ENCODE measurements around the gene MYL3. TPM values are rescaled to one million over a fixed set of nuclear protein-coding genes. Genes with fewer than 3 reads are reported as not detected.

MYL3 gene
- polyA plus RNA-seq, 3 donors, result 4.7 to 17.0 (median 7.8) TPM

DNA sequence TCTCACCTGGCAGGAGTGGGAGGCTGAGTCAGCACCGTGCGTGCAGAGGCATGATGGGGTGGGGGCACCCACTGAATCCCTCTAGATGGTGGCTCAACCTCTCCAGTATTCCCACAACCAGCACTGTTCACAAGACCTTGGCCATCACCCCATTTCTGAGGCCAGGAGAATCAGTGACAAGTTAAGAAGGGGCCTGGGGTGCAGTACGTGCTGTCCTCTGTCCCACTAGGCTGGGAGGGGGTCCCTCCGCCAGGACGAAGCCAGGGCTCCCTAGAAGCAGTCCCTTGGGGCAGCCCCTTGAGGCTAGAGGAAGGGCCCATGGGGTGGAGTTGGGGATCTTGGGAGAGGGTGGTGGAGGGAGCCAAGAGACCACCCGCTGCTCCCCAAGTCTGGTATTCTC is 4.8 kb downstream of the MYL3 start:
- 89 to 90% (median 90%) methylated on average over 6 of the region's 6 CpGs for WGBS, 3 donors
- no peak overlapping the region for H3K27ac ChIP-seq (ENCODE audit: low read depth, low read length)

- no peak overlapping the region for H3K27ac ChIP-seq (ENCODE audit: low read depth, low read length)
- WGBS, 3 donors, result 74 to 81% (median 75%) methylated on average over 10 of the region's 10 CpGs
Observed at GRCh38 chr3:46857485-46858341, 5.5 kb downstream of the MYL3 start.

DNA sequence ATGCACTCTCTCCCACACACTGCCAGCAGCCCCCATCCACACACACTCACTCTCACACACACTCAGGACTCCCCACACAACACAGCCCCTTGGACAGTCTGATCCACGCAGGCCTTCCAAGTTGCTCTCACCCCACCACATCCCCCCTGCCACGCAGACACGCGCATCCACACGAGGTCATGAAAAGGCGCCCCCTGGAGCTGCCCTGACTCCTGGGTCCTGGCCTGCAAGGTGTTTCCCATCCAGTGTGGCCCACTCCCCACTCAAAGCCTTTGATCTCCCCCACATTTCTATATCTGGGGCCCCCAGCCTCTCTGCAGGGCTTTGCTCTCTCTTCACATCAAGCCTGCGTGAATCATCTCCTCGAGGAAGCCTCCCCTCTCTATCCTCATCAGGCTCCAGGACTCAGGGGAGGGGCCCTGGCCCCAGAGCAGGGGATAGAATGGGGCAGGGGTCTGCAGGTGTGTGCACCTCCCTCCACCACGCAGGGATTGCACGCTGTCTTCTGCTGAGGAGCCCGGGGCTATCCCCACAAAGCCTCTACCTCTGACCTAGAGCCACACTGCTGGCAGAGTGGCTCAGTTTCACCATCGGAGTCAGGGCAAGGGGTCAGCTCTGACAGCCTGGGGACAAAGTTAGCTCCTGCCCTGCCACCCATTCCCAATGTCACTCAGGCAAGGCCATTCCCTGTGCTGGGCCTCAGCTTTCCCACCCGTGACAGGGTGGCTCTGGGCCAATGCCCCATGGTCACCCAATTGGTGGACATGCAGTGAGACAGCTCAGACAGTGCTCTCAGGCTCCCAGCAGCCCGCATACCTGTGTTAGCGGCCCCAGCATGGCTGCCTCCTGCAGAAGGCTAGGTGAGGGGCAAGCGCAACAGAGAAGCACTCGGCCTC is 6.4 kb downstream of the MYL3 start:
- 81 to 89% (median 84%) methylated on average over 17 of the region's 17 CpGs for WGBS, 3 donors
- H3K27ac ChIP-seq (ENCODE audit: low read depth, low read length), result no peak overlapping the region

- H3K27ac ChIP-seq (ENCODE audit: low read depth, low read length), result no peak overlapping the region
- WGBS, 3 donors, result 85 to 90% (median 89%) methylated on average over 5 of the region's 5 CpGs
Observed at GRCh38 chr3:46854555-46854991, 8.7 kb downstream of the MYL3 start.

- H3K27ac ChIP-seq (ENCODE audit: low read depth, low read length), result no peak overlapping the region
- WGBS, 3 donors, result 85 to 93% (median 90%) methylated on average over 15 of the region's 15 CpGs
Observed at GRCh38 chr3:46853441-46854415, 9.5 kb downstream of the MYL3 start.

DNA sequence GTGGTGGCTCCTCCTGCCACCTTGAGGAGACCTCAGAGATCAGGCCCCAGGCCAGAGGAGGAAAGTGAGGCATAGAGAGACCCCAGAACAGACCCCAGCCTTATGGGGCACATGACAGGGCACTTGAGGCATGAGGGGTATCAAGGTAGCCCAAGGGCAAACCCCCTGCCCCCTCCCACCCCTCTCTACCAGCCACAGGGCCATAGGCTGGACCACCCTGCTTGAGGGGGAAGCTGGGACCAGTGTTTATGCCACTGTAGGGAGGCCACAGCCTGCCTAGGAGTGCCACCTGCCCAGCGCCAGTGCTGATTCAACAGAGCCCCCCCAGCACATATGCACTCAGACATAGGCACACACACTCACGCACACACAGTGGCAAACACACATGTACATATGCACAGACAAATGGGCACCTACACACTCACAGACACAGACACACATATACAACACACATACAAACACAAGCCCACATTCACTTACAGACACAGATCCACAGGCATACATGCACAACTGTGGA is 10.3 kb downstream of the MYL3 start:
- no peak overlapping the region for H3K27ac ChIP-seq (ENCODE audit: low read depth, low read length)
- WGBS, 3 donors, result 92 to 100% (median 96%) methylated on average over 2 of the region's 2 CpGs

GRCh38 chr3:46852334-46852720 is 10.9 kb downstream of the MYL3 start:
- H3K27ac ChIP-seq (ENCODE audit: low read depth, low read length), result no peak overlapping the region
- WGBS, 3 donors, result 90 to 95% (median 93%) methylated on average over 9 of the region's 9 CpGs

DNA sequence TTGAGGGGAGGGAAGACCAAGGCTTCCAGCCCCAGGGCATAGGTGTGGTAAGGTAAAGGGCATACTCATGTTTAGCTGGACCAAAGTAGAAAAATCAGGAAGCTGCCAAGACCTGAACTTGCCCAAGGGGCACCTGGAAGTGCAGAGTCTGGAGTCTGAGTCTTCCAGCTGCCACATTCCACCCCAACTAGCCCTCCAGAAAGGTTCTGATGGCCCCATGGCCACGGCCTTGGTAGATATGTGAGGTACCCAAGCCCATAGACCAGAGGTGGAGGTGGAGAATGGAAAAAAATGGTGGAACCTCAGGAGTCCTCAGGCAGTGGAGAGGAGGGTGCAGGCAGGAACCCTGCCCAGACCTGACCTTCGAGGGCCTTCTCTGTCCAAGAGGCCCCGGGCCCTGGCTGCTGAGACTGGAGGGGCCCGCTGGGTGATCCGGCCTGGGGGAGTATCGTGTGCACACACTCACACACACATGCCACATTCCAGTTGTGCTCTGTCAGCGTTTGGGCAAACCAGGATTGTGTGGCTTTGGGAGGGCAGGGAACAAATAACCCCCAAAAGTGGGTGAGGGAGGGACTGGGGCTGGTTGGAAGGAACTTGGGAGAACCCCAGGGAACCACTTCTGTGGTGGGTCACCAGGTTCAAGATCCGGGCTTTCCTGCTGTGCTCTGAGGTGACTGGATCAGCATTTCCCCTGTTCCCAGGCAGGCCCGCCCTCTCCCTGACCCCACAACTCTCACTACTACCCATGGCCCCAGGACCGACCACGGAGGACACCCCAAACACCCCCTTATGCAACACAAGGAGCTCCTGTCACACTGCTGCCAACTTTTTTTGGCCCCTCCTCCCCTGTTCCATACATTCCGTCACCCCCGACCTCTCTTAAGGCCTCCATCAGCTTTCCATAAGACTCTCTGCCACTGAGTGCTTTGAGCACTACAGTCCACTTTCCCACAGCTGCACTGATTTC is 11.6 kb downstream of the MYL3 start:
- 79 to 91% (median 89%) methylated on average over 13 of the region's 13 CpGs for WGBS, 3 donors
- H3K27ac ChIP-seq (ENCODE audit: low read depth, low read length), result no peak overlapping the region

- 65 to 75% (median 74%) methylated on average over 1 of the region's 1 CpG for WGBS, 3 donors
- no peak overlapping the region for H3K27ac ChIP-seq (ENCODE audit: low read depth, low read length)
Observed at GRCh38 chr3:46850468-46850779, 12.8 kb downstream of the MYL3 start.

DNA sequence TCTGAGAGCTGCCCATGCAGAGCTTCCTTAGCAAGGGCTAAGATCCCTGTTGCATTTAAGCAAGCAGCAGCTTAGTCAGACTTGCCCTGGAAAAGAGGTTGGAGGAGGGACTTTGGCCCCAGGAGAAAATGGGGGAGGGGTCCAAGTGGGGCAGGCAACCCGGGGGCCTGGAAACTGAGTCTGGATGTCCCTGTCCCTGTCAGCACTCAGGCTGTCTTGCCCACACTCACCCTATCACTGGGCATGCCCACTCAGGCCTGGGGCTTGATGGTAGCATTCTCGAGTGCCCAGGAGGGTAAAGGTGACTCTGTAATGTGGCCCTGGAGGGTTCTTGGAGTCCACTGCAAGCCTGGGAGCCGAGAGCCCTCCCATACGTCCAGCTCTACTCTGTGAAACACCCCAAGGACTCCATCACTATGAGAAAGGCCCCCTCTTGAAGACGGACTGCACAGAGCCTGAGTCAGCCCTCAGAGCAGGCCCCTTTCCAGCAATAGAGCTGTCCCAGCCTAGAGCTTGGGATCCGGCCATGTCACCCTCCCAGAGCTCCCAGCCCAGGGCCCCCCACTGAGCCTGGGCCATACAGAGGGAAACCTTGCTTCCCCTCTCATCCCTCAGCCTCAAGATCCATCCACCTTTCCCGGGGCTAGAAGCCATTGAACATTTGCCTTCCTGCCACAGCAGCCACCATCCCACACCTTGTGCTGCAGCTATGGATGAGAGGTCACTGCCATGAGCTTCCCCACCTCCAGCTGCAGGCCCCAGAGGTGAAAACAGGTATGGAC is 13.4 kb downstream of the MYL3 start:
- H3K27ac ChIP-seq (ENCODE audit: low read depth, low read length), result no peak overlapping the region
- 62 to 79% (median 68%) methylated on average over 7 of the region's 7 CpGs for WGBS, 3 donors

GRCh38 chr3:46849045-46849631 is 14.1 kb downstream of the MYL3 start:
- H3K27ac ChIP-seq (ENCODE audit: low read depth, low read length), result no peak overlapping the region

DNA sequence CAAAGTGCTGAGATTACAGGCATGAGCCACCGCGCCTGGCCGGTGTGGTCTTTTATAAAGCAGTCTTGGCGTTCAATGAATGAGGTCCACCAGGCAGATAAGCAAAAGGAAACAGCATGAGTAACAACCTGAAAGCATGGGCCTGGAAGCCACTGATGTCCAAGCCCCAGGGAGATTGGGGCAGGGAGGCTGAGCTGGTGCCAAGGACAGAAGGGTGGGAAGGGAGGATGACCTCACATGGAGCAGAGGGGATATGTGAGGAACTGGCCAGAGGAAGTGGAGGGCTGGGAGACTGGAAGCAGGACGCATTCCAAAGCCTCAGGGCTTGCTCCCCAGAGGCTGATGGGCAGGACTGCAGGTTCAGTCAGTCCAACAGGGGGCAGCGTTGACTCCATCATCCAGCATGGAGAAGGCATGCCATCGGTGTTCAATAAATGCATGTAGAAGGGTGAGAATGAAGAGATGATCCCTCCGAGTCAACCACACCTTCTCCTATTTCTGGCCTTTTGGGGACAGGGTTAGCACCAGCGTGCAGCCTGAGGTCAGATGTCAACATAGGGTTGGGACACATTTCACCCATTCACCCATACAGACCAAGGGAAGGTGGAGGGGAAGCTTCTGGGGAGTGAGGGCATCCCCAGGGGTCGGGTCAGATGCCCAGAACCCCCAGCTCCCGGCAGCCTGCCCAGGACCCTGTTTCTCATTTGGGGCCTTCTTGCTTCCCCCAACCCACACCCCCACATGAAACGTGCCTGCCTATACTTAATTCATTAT is 14.8 kb downstream of the MYL3 start:
- WGBS, 3 donors, result 59 to 79% (median 60%) methylated on average over 12 of the region's 12 CpGs
- no peak overlapping the region for H3K27ac ChIP-seq (ENCODE audit: low read depth, low read length)

More at GRCh38 chr3:46849045-46849631, 14.1 kb downstream of the MYL3 start:
- WGBS, 3 donors, result 79 to 87% (median 83%) methylated on average over 7 of the region's 7 CpGs

DNA sequence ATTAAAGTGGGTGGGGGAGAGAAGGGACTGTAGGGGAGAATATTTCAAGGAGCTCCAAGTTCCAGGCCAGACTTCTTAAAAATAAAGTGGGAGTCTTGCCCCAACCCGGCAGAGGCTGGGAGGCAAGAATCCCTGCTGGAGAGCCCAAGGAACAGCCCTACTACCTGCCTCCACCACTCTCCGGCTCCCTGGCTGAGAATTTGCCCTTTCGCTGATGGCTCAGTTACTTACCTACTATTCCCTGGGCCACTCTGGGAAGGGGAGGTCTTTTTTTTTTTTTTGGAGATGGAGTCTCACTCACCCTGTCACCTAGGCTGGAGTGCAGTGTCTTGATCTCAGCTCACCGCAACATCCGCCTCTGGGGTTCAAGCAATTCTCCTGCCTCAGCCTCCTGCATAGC is 15.5 kb downstream of the MYL3 start:
- H3K27ac ChIP-seq (ENCODE audit: low read depth, low read length), result no peak overlapping the region
- 94 to 98% (median 96%) methylated on average over 5 of the region's 5 CpGs for whole genome bisulfite sequencing, 3 donors

- H3K27ac ChIP-seq (ENCODE audit: low read depth, low read length), result no peak overlapping the region
- WGBS, 3 donors, result 74 to 90% (median 89%) methylated on average over 9 of the region's 9 CpGs
Observed at GRCh38 chr3:46846624-46847542, 16.4 kb downstream of the MYL3 start.

Data from adipose tissue (tissue), 3 donors.